ENCODE data around the gene TMEM245.

DNA sequence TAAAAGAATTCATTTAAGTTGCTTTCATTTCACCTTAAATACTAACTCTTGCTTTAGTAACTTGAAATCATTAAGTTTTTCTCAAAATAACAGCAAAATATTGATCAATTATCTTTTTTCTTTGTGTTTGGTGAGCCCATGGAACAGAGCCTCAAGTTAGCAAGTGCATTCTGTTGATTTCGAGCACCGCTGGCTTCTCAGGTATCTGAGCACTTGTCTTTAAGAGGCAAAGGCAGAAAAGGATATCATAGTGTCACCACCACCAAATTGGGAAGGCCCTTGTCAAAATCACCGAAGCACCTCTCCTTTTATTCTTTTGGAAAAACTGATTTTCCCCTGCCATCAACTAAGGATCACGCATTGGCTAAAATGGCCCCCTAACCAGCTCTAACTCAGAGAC, 89.3 kb downstream of the TMEM245 start:
- TF ChIP-seq CTCF (IDR thresholded peaks at IDR 0.05) (no peak), POLR2A (IDR thresholded peaks at IDR 0.05) (no peak)

Measured in testis (tissue), 2 donors.